Measurements from ENCODE around the gene CCDC148. TPM values are rescaled to one million over a fixed set of nuclear protein-coding genes. Genes with fewer than 3 reads are reported as not detected.

The CCDC148 gene
- polyA plus RNA-seq, 1 experiment = 0.22 TPM

DNA sequence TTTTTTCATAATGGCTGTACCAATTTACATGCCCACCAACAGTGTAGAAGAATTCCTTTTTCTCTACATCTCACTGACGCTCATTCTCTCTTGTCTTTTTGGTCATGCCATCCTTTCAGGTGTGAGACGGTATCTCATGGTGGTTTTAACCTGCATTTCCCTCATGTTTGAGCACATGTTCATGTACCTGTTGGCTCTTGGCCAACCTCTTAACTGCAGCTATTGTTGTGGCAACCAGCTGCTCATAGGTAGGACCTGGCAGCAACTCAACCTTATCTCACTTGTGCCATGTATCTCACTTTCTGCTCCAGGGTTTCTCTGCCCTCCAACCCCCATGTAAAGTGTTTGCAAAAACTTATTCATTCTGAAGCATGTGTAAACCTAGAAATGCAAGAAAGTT lies 187.4 kb downstream of the CCDC148 start:
- TF ChIP-seq, protein P1, sequence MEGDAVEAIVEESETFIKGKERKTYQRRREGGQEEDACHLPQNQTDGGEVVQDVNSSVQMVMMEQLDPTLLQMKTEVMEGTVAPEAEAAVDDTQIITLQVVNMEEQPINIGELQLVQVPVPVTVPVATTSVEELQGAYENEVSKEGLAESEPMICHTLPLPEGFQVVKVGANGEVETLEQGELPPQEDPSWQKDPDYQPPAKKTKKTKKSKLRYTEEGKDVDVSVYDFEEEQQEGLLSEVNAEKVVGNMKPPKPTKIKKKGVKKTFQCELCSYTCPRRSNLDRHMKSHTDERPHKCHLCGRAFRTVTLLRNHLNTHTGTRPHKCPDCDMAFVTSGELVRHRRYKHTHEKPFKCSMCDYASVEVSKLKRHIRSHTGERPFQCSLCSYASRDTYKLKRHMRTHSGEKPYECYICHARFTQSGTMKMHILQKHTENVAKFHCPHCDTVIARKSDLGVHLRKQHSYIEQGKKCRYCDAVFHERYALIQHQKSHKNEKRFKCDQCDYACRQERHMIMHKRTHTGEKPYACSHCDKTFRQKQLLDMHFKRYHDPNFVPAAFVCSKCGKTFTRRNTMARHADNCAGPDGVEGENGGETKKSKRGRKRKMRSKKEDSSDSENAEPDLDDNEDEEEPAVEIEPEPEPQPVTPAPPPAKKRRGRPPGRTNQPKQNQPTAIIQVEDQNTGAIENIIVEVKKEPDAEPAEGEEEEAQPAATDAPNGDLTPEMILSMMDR (IDR thresholded peaks at IDR 0.05; ENCODE audit: low read depth, low read length) = no peak
- ChIA-PET POLR2A (no interaction called here), CTCF (no interaction called here)
- no peak overlapping the region for H3K27ac ChIP-seq (ENCODE audit: low read depth, low read length)
- no peaks in the 10 kb centered on the region for H3K27me3 ChIP-seq (ENCODE audit: control insufficient read depth, insufficient read depth, low read length)
- no peaks in the 10 kb centered on the region for H3K9me3 ChIP-seq (ENCODE audit: control insufficient read depth, insufficient read depth, low read length)
- no peak for DNase-seq (ENCODE audit: low read depth, low spot score)
- H3K4me3 ChIP-seq (ENCODE audit: low read depth, low read length) = no peak overlapping the region

DNA sequence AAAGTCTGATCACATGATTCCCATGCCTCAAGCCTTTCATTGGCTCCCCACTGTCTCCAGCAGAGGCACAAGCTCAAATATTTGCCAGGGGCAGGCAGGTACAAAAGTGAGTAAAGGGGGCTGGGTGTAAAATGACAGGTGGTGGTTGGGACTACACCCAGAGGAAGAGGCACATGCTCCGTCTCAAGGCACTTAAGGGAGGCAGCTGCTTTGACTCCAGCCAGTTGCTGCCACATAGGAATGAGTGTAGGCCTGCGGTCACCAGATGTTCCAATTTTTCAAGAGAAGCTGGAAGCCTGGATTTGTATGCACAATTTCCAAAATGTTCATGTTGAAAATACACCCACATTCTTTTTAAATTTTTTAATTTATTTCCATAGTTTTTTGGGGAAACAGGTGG lies 190.4 kb downstream of the CCDC148 start:
- Histone ChIP-seq H3K4me3 (ENCODE audit: low read depth, low read length) (no peak overlapping the region), H3K27me3 (ENCODE audit: control insufficient read depth, insufficient read depth, low read length) (no peaks in the 10 kb centered on the region), H3K9me3 (ENCODE audit: control insufficient read depth, insufficient read depth, low read length) (no peaks in the 10 kb centered on the region), H3K27ac (ENCODE audit: low read depth, low read length) (no peak overlapping the region)
- TF ChIP-seq, protein P1 (IDR thresholded peaks at IDR 0.05; ENCODE audit: low read depth, low read length) = no peak
- POLR2A ChIA-PET = no interaction called here
- CTCF ChIA-PET = no interaction called here
- no peak for DNase-seq (ENCODE audit: low read depth, low spot score)

DNA sequence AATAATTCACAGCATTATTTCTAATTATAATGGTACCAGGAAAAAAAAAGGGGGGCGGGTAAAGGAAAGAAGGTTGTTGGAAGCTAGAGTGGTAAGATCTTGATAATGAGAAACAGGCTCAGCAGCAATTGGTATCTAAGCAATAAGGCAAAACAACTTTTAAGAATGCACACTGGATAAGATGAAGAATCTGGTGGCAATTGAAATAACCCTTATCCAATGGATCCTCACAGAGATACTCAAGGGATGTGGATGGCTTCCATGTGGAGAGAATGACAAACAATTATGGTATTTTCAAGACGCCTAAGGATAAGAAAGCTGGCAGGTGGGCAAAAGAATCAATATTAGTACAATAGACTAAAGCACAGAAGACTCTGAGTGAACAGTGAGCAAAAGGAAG lies 201.3 kb downstream of the CCDC148 start:
- Histone ChIP-seq H3K9me3 (ENCODE audit: control insufficient read depth, insufficient read depth, low read length) (no peaks in the 10 kb centered on the region), H3K4me3 (ENCODE audit: low read depth, low read length) (no peak overlapping the region), H3K27me3 (ENCODE audit: control insufficient read depth, insufficient read depth, low read length) (no peaks in the 10 kb centered on the region), H3K27ac (ENCODE audit: low read depth, low read length) (no peak overlapping the region)
- TF ChIP-seq, protein P1 (IDR thresholded peaks at IDR 0.05; ENCODE audit: low read depth, low read length) = no peak
- ChIA-PET CTCF (no interaction called here), POLR2A (no interaction called here)
- DNase-seq (ENCODE audit: low read depth, low spot score) = no peak

DNA sequence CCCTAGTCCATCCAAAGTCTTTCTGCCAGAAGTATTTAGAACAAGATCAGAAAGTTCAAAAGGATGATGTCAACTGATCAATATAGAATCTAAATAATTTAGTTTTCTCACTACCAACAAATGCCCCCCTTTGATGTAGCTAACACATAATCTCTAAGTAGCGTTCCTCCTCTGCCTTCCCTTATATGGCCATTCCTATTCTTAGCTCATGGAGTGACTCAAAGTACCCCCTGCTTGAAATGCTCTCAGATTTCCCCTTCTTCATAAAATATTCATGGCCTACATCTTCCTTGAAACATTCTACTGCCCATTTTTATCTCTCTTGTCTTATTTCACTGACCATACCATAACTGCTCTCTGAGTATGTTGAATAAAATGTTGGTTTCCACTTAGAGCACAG lies 203.4 kb downstream of the CCDC148 start:
- Histone ChIP-seq H3K4me3 (ENCODE audit: low read depth, low read length) (no peak overlapping the region), H3K27ac (ENCODE audit: low read depth, low read length) (no peak overlapping the region), H3K9me3 (ENCODE audit: control insufficient read depth, insufficient read depth, low read length) (no peaks in the 10 kb centered on the region), H3K27me3 (ENCODE audit: control insufficient read depth, insufficient read depth, low read length) (no peaks in the 10 kb centered on the region)
- TF ChIP-seq, protein P1 (IDR thresholded peaks at IDR 0.05; ENCODE audit: low read depth, low read length) = no peak
- no peak for DNase-seq (ENCODE audit: low read depth, low spot score)
- ChIA-PET CTCF (no interaction called here), POLR2A (no interaction called here)

DNA sequence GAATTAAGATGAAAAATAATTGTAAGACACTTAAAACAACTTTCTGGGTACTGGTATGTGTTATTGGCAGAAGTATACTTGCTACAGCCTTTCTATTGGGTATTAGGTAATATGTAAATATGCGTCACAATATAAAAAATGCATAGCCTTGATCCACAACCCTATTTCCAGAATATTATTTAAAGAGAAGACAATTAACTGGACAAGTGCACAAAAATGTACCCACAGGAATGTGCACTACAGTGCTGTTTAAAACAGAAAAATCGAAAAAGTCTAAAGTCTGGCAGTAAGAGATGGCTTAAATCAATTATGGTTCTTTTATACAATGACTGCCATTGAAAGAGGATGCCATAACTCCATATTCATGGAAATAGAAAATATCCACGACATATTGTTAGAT lies 205.2 kb downstream of the CCDC148 start:
- no peak overlapping the region for H3K4me3 ChIP-seq (ENCODE audit: low read depth, low read length)
- no peak for DNase-seq (ENCODE audit: low read depth, low spot score)
- TF ChIP-seq, protein P1 (IDR thresholded peaks at IDR 0.05; ENCODE audit: low read depth, low read length) = no peak
- CTCF ChIA-PET = no interaction called here
- no peak overlapping the region for H3K27ac ChIP-seq (ENCODE audit: low read depth, low read length)
- POLR2A ChIA-PET = no interaction called here
- H3K9me3 ChIP-seq (ENCODE audit: control insufficient read depth, insufficient read depth, low read length) = no peaks in the 10 kb centered on the region
- no peaks in the 10 kb centered on the region for H3K27me3 ChIP-seq (ENCODE audit: control insufficient read depth, insufficient read depth, low read length)
